Hepatocyte (in vitro differentiated cells): ENCODE measurements around the gene FMN1. TPM values are rescaled to one million over a fixed set of nuclear protein-coding genes. Genes with fewer than 3 reads are reported as not detected.
"Not testable (repeated sequence)": the region's sequence is repeated elsewhere in the genome, so short reads cannot be mapped to it uniquely, and the experiment has no call there.

Experiments
- DNase-seq: peaks from one replicate; pipeline ENCODE4 v3.0.0-alpha.2; 2016; ENCODE audit warnings: low spot score
- H2AFZ ChIP-seq: fragments of 200-600 bp; sonication (generic); 2 replicates; pipeline ENCODE4 v1.6.0; 2016; ENCODE audit warnings: antibody characterized with exemption, mild to moderate bottlenecking
- H3K27ac ChIP-seq: fragments of 200-600 bp; sonication (generic); 2 replicates; pipeline ENCODE4 v1.5.1; 2016; ENCODE audit warnings: mild to moderate bottlenecking
- H3K27me3 ChIP-seq: fragments of 200-600 bp; sonication (generic); 2 replicates; pipeline ENCODE4 v1.6.1; 2016
- H3K36me3 ChIP-seq: fragments of 200-600 bp; sonication (generic); replicated peaks from 2 replicates; pipeline ENCODE4 v1.5.1; 2016; ENCODE audit warnings: low read depth; ENCODE audit not compliant: insufficient read depth
- H3K4me1 ChIP-seq: fragments of 200-600 bp; sonication (generic); 2 replicates; pipeline ENCODE4 v1.5.1; 2016; ENCODE audit warnings: mild to moderate bottlenecking, moderate library complexity; ENCODE audit not compliant: insufficient read depth
- H3K4me2 ChIP-seq: fragments of 200-600 bp; sonication (generic); 2 replicates; pipeline ENCODE4 v1.6.0; 2016
- H3K4me3 ChIP-seq: fragments of 200-600 bp; sonication (generic); 2 replicates; pipeline ENCODE4 v1.5.1; 2016; ENCODE audit warnings: mild to moderate bottlenecking
- H3K79me2 ChIP-seq: fragments of 200-600 bp; sonication (generic); 2 replicates; pipeline ENCODE4 v1.6.0; 2017; ENCODE audit warnings: mild to moderate bottlenecking
- H3K9me2 ChIP-seq: fragments of 200-600 bp; sonication (generic); replicated peaks from 2 replicates; pipeline ENCODE4 v1.6.0; 2017; ENCODE audit warnings: mild to moderate bottlenecking; ENCODE audit not compliant: insufficient read depth
- H3K9me3 ChIP-seq: fragments of 200-600 bp; sonication (generic); 2 replicates; pipeline ENCODE4 v1.5.1; 2016; ENCODE audit warnings: low read depth, mild to moderate bottlenecking
- H4K20me1 ChIP-seq: fragments of 200-600 bp; sonication (generic); 2 replicates; pipeline ENCODE4 v1.6.0; 2016; ENCODE audit warnings: mild to moderate bottlenecking; ENCODE audit not compliant: insufficient read depth, poor library complexity, severe bottlenecking
- CTCF ChIP-seq: fragments of 200-600 bp; sonication (generic); IDR thresholded peaks from 2 replicates; pipeline ENCODE4 v1.5.1; 2016; ENCODE audit warnings: antibody characterized with exemption, mild to moderate bottlenecking; ENCODE audit not compliant: poor library complexity
- EZH2 ChIP-seq: fragments of 200-600 bp; sonication (generic); IDR thresholded peaks from 2 replicates; pipeline ENCODE4 v1.6.1; 2016; ENCODE audit warnings: antibody characterized with exemption, mild to moderate bottlenecking, borderline replicate concordance
- EZH2phosphoT487 ChIP-seq: fragments of 200-600 bp; sonication (generic); IDR thresholded peaks from one replicate; pipeline ENCODE4 v1.6.1; 2018; ENCODE audit warnings: antibody characterized with exemption, mild to moderate bottlenecking, low read depth, moderate library complexity; ENCODE audit not compliant: unreplicated experiment, severe bottlenecking
- WGBS: methylation state at CpG from one replicate; pipeline ENCODE4 v1.1.6; 2016; ENCODE audit warnings: low lambda C conversion rate; ENCODE audit errors: missing lambda C conversion rate; 5-methylcytosine and 5-hydroxymethylcytosine counted together
- polyA plus RNA-seq: library from polyadenylated mRNA; unstranded; fragments of >200 nt; fragmentation: Nextera tagmentation; extraction: Ambion mirVana; gene quantifications from 2 replicates; pipeline ENCODE4 v1.2.1, GENCODE V29; 2016
- total RNA-seq: library from RNA; depleted of rRNA; stranded (reverse); fragments of >200 nt; gene quantifications from 2 replicates; pipeline ENCODE4 v1.2.3, GENCODE V29; 2014

The FMN1 gene
- total and polyA plus RNA-seq, 2 experiments from 2014 or later: 0.07 to 0.70 TPM

DNA sequence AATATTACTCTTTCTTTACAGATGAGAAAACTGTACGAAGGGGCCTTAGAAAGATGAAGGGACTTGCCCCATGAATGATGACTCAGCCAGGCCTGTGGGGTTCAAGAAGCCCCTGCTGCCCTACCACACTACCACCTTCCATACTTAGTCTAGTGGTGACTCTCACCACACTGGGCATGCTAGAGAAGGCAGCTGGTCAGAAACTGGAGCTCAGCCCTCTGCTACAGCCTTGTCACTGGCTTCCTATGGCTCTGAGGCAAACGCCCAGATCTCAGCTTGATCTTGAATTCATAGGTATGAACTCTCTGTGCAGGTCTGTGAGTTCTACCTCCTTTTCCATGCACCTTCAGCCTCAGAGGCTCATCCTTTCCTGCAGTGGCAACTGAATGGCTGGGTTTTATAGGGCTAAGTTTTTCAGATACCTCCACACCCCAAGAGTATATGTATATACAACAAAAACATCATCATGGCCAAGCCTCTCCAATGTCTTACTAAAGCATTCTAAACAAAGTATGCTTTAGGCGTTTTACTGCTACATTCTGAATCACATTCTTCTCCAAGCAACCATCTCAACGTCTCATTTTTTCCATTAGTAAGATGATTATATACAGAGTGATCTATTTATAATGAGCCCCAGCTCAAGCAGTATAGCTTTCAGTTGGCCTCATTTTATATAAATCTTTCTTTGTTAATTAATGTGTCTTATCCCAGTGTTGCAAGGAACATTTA is 242.6 kb downstream of the FMN1 start:
- Histone ChIP-seq H4K20me1 (no peaks in the 10 kb centered on the region), H3K79me2 (no peaks in the 10 kb centered on the region), H3K4me3 (no peak overlapping the region), H3K4me2 (no peak overlapping the region), H3K27ac (no peak overlapping the region), H3K27me3 (peaks cover 2% of the 10 kb centered on the region), H3K9me3 (no peaks in the 10 kb centered on the region), H3K4me1 (no peaks in the 10 kb centered on the region), H3K36me3 (no peaks in the 10 kb centered on the region), H2AFZ (no peak overlapping the region), H3K9me2 (no peaks in the 10 kb centered on the region)
- no peak for DNase-seq
- TF ChIP-seq EZH2phosphoT487 (no peak), EZH2 (no peak), CTCF (no peak)
- 83% methylated on average over 4 of the region's 4 CpGs for WGBS

- not testable (repeated sequence) for H3K36me3 ChIP-seq, H3K79me2 ChIP-seq, H3K27me3 ChIP-seq, H3K4me1 ChIP-seq, H3K27ac ChIP-seq, H3K4me3 ChIP-seq, H2AFZ ChIP-seq, H3K4me2 ChIP-seq, H4K20me1 ChIP-seq, H3K9me2 ChIP-seq, DNase-seq, H3K9me3 ChIP-seq
Measured at GRCh38 chr15:32950051-32950450, 244.5 kb downstream of the FMN1 start.

DNA sequence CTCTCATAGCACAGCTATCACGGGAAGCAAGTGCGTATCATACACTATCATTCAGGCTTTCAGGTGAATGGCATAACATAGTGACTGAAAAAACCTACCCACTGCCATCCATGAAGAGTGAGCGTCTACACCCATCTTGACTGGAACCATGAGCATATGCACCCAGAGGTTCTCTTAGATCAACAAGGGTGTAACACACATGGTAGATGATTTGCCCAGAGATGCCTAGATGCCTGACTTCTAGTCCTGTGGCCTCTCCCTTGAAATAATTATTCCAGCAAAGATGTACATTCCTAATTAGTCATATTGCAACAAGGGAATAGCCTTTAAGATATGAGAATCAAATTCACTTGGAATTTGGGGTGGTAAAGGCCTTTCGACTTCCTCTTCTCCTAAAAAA is 248.3 kb downstream of the FMN1 start:
- no peaks in the 10 kb centered on the region for H3K4me1 ChIP-seq
- no peaks in the 10 kb centered on the region for H3K9me2 ChIP-seq
- no peaks in the 10 kb centered on the region for H3K79me2 ChIP-seq
- no peak overlapping the region for H2AFZ ChIP-seq
- DNase-seq: no peak
- H3K36me3 ChIP-seq: no peaks in the 10 kb centered on the region
- 97% methylated on average over 4 of the region's 4 CpGs for WGBS
- no peak overlapping the region for H3K4me2 ChIP-seq
- no peaks in the 10 kb centered on the region for H3K9me3 ChIP-seq
- TF ChIP-seq CTCF (no peak), EZH2phosphoT487 (no peak), EZH2 (no peak)
- H3K27ac ChIP-seq: no peak overlapping the region
- H4K20me1 ChIP-seq: no peaks in the 10 kb centered on the region
- no peaks in the 10 kb centered on the region for H3K27me3 ChIP-seq
- H3K4me3 ChIP-seq: no peak overlapping the region

DNA sequence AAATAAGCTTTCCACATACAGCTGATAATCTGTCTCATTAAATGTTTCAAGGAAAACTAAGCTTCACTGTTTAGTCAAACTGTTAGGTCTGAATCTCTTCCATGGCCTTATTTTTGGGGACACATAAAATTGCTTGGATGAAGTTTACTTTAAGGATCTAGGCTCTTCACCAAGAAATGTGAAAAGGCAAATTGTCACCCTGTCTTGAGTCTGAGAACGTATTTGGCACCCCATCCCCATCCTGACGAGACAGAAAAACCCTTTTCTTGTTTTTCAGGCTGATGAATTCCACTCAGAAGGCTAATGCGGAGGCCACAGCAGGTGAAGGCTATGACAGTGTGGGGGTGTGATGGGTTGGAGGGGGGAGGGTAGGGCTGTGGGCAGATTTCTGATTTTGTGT is 250.1 kb downstream of the FMN1 start:
- no peak overlapping the region for H3K27ac ChIP-seq
- WGBS: 90% methylated on average over 3 of the region's 3 CpGs
- H3K4me2 ChIP-seq: no peak overlapping the region
- H3K36me3 ChIP-seq: no peaks in the 10 kb centered on the region
- no peaks in the 10 kb centered on the region for H4K20me1 ChIP-seq
- no peaks in the 10 kb centered on the region for H3K27me3 ChIP-seq
- H3K4me3 ChIP-seq: no peak overlapping the region
- no peaks in the 10 kb centered on the region for H3K4me1 ChIP-seq
- no peaks in the 10 kb centered on the region for H3K79me2 ChIP-seq
- no peak overlapping the region for H2AFZ ChIP-seq
- no peaks in the 10 kb centered on the region for H3K9me2 ChIP-seq
- H3K9me3 ChIP-seq: no peaks in the 10 kb centered on the region
- no peak for DNase-seq
- TF ChIP-seq EZH2 (no peak), EZH2phosphoT487 (no peak), CTCF (no peak)
